ENCODE data around the gene PTAR1. TPM values are rescaled to one million over a fixed set of nuclear protein-coding genes. Genes with fewer than 3 reads are reported as not detected.

PTAR1 gene
- total RNA-seq, 6 donors from 2014 or later: 28.5 to 94.3 (median 48.6) TPM

- Histone ChIP-seq H3K4me3 (no peak overlapping the region), H3K36me3 (no peaks in the 10 kb centered on the region), H3K4me1 (peaks cover 4 to 35% (median 16%) of the 10 kb centered on the region in 4 donors), H3K9me3 (no peaks in the 10 kb centered on the region), H3K27me3 (no peaks in the 10 kb centered on the region), H3K27ac (peak overlapping the region in 1 of 4 donors; percentile 19)
- TF ChIP-seq POLR2A (IDR thresholded peaks at IDR 0.05) (no peak), EP300 (IDR thresholded peaks at IDR 0.05) (no peak), CTCF (IDR thresholded peaks at IDR 0.05) (no peak), POLR2AphosphoS5 (IDR thresholded peaks at IDR 0.05) (no peak)
- no peak for DNase-seq
- 75% methylated on average over 11 of the region's 11 CpGs for WGBS, 2 donors
- no peak for ATAC-seq (ENCODE audit: low FRiP score in 2 of 2)
Measured at GRCh38 chr9:69674112-69674685, 85.6 kb downstream of the PTAR1 start.

- H3K36me3 ChIP-seq: no peaks in the 10 kb centered on the region
- H3K4me3 ChIP-seq: peak overlapping the region in 3 of 4 donors; percentile 79 to 86 (median 81)
- peaks cover 4 to 35% (median 16%) of the 10 kb centered on the region in 4 donors for H3K4me1 ChIP-seq
- H3K27me3 ChIP-seq: no peaks in the 10 kb centered on the region
- no peak for ATAC-seq (ENCODE audit: low FRiP score in 2 of 2)
- DNase-seq: no peak
- WGBS, 2 donors: 60 to 61% methylated on average over 6 of the region's 6 CpGs
- peak overlapping the region; percentile 30 to 83 (median 54) for H3K27ac ChIP-seq
- no peak for TF ChIP-seq CTCF (IDR thresholded peaks at IDR 0.05)
- no peak for TF ChIP-seq POLR2AphosphoS5 (IDR thresholded peaks at IDR 0.05)
- no peak for TF ChIP-seq POLR2A (IDR thresholded peaks at IDR 0.05)
- no peak for TF ChIP-seq EP300 (IDR thresholded peaks at IDR 0.05)
- no peaks in the 10 kb centered on the region for H3K9me3 ChIP-seq
Measured at GRCh38 chr9:69673311-69673640, 86.5 kb downstream of the PTAR1 start.

GRCh38 chr9:69672596-69673310 lies 87.1 kb downstream of the PTAR1 start:
- H3K4me3 ChIP-seq: peak overlapping the region; percentile 37 to 86 (median 80)
- WGBS, 2 donors: 0 to 1% methylated on average over 16 to 38 of the region's 60 CpGs
- H3K27me3 ChIP-seq: no peaks in the 10 kb centered on the region
- TF ChIP-seq POLR2AphosphoS5 (IDR thresholded peaks at IDR 0.05): peak in 1 of 2 donors; percentile 7
- peak; percentile 82 to 92 (median 87) for TF ChIP-seq CTCF (IDR thresholded peaks at IDR 0.05)
- TF ChIP-seq EP300 (IDR thresholded peaks at IDR 0.05): no peak
- peak; percentile 82 to 94 for DNase-seq
- no peaks in the 10 kb centered on the region for H3K9me3 ChIP-seq
- no peaks in the 10 kb centered on the region for H3K36me3 ChIP-seq
- peak overlapping the region; percentile 30 to 83 (median 54) for H3K27ac ChIP-seq
- peak; percentile 91 to 92 for ATAC-seq (ENCODE audit: low FRiP score in 2 of 2)
- peaks cover 4 to 35% (median 16%) of the 10 kb centered on the region in 4 donors for H3K4me1 ChIP-seq

- Histone ChIP-seq H3K27ac (peak within 1 kb of the TSS; percentile 34 to 83 (median 64)), H3K4me1 (peaks cover 4 to 35% (median 16%) of the 10 kb centered on the region in 4 donors), H3K36me3 (no peaks in the 10 kb centered on the region), H3K9me3 (no peaks in the 10 kb centered on the region), H3K4me3 (peak within 1 kb of the TSS; percentile 40 to 86 (median 80)), H3K27me3 (no peaks in the 10 kb centered on the region)
- no peak for TF ChIP-seq EP300 (IDR thresholded peaks at IDR 0.05)
- TF ChIP-seq POLR2AphosphoS5 (IDR thresholded peaks at IDR 0.05): no peak
- no peak for TF ChIP-seq POLR2A (IDR thresholded peaks at IDR 0.05)
- peak in 1 of 6 experiments; percentile 32 for TF ChIP-seq CTCF (IDR thresholded peaks at IDR 0.05)
- ATAC-seq (ENCODE audit: low FRiP score in 2 of 2) (peak; percentile 54 to 92), DNase-seq (peak; percentile 48 to 94)
- WGBS, 2 donors: 1 to 2% methylated on average over 30 to 52 of the region's 92 CpGs
Measured at GRCh38 chr9:69671879-69672595, 87.8 kb downstream of the PTAR1 start, which contains the start of gene APBA1. TSS of gene APBA1 (minus strand) at chr9:69672371.

Measured in upper lobe of left lung (tissue), 6 donors.